GM23248 (cell line): ENCODE results near the gene CNTN2. TPM values are rescaled to one million over a fixed set of nuclear protein-coding genes. Genes with fewer than 3 reads are reported as not detected.

Experiments used
- DNase-seq: peaks from one replicate; pipeline ENCODE4 v3.0.0-alpha.2; 2015
- H2AFZ ChIP-seq: fragments of 200-600 bp; sonication (generic); 2 replicates; pipeline ENCODE4 v1.6.1; 2016; ENCODE audit warnings: antibody characterized with exemption
- H3F3A ChIP-seq: fragments of 200-600 bp; sonication (generic); 2 replicates; pipeline ENCODE4 v1.6.1; 2016; ENCODE audit warnings: mild to moderate bottlenecking, antibody characterized with exemption, mixed run types; ENCODE audit not compliant: insufficient read depth
- H3K27ac ChIP-seq: fragments of 200-600 bp; sonication (generic); 2 replicates; pipeline ENCODE4 v1.5.1; 2016; ENCODE audit warnings: mild to moderate bottlenecking
- H3K27me3 ChIP-seq: fragments of 200-600 bp; sonication (generic); replicated peaks from 2 replicates; pipeline ENCODE4 v1.6.1; 2016; ENCODE audit warnings: mild to moderate bottlenecking; ENCODE audit not compliant: insufficient read depth
- H3K36me3 ChIP-seq: fragments of 200-600 bp; sonication (generic); 2 replicates; pipeline ENCODE4 v1.6.1; 2016; ENCODE audit warnings: low read depth, mild to moderate bottlenecking
- H3K4me1 ChIP-seq: fragments of 200-600 bp; sonication (generic); 2 replicates; pipeline ENCODE4 v1.6.1; 2016; ENCODE audit warnings: mild to moderate bottlenecking; ENCODE audit not compliant: insufficient read depth
- H3K4me2 ChIP-seq: fragments of 200-600 bp; sonication (generic); one replicate; pipeline ENCODE4 v1.6.1; 2016; ENCODE audit warnings: mild to moderate bottlenecking; ENCODE audit not compliant: unreplicated experiment
- H3K4me3 ChIP-seq: fragments of 200-600 bp; sonication (generic); 2 replicates; pipeline ENCODE4 v1.5.1; 2016; ENCODE audit warnings: mild to moderate bottlenecking
- H3K79me2 ChIP-seq: fragments of 200-600 bp; sonication (generic); 2 replicates; pipeline ENCODE4 v1.6.1; 2016; ENCODE audit warnings: mild to moderate bottlenecking; ENCODE audit not compliant: insufficient read depth
- H3K9ac ChIP-seq: fragments of 200-600 bp; sonication (generic); 2 replicates; pipeline ENCODE4 v1.6.1; 2016; ENCODE audit warnings: mild to moderate bottlenecking
- H3K9me2 ChIP-seq: fragments of 200-600 bp; sonication (generic); 2 replicates; pipeline ENCODE4 v1.6.1; 2016; ENCODE audit warnings: mixed run types, mild to moderate bottlenecking, moderate library complexity; ENCODE audit not compliant: insufficient read depth
- H3K9me3 ChIP-seq: fragments of 200-600 bp; sonication (generic); one replicate; pipeline ENCODE4 v1.6.1; 2017; ENCODE audit warnings: low read depth
- H4K20me1 ChIP-seq: fragments of 200-600 bp; sonication (generic); 2 replicates; pipeline ENCODE4 v1.6.0; 2016; ENCODE audit not compliant: insufficient read depth
- EZH2 ChIP-seq: fragments of 200-600 bp; sonication (generic); IDR thresholded peaks from 2 replicates; pipeline ENCODE4 v1.6.1; 2018; ENCODE audit warnings: antibody characterized with exemption, mild to moderate bottlenecking; ENCODE audit not compliant: insufficient read depth, poor library complexity, severe bottlenecking
- EZH2phosphoT487 ChIP-seq: fragments of 200-600 bp; sonication (generic); IDR thresholded peaks from 2 replicates; pipeline ENCODE4 v1.6.1; 2018; ENCODE audit warnings: antibody characterized with exemption, moderate library complexity, mild to moderate bottlenecking, low read depth; ENCODE audit not compliant: insufficient read depth
- WGBS, 2 experiments: methylation state at CpG; one replicate each; pipeline ENCODE4 v1.1.6; 2015 to 2017; ENCODE audit warnings: low lambda C conversion rate in 2 of 2, low coverage in 1 of 2; ENCODE audit errors: missing lambda C conversion rate in 2 of 2; 5-methylcytosine and 5-hydroxymethylcytosine counted together
- in situ Hi-C: fragments of 300-500 bp; cut with MboI; formaldehyde crosslinking; loops from 2 replicates; pipeline ENCODE4 v1.15.0; 2020
- polyA plus RNA-seq: library from polyadenylated mRNA; unstranded; fragments of >200 nt; fragmentation: Nextera tagmentation; extraction: Ambion mirVana; gene quantifications from 2 replicates; pipeline ENCODE4 v1.2.1, GENCODE V29; 2016
- total RNA-seq: library from RNA; depleted of rRNA; stranded (reverse); fragments of >200 nt; shearing (Covaris generic); gene quantifications from 2 replicates; pipeline ENCODE4 v1.2.3, GENCODE V29; 2014

The CNTN2 gene
- total and polyA plus RNA-seq, 2 experiments from 2014 or later: not detected

DNA sequence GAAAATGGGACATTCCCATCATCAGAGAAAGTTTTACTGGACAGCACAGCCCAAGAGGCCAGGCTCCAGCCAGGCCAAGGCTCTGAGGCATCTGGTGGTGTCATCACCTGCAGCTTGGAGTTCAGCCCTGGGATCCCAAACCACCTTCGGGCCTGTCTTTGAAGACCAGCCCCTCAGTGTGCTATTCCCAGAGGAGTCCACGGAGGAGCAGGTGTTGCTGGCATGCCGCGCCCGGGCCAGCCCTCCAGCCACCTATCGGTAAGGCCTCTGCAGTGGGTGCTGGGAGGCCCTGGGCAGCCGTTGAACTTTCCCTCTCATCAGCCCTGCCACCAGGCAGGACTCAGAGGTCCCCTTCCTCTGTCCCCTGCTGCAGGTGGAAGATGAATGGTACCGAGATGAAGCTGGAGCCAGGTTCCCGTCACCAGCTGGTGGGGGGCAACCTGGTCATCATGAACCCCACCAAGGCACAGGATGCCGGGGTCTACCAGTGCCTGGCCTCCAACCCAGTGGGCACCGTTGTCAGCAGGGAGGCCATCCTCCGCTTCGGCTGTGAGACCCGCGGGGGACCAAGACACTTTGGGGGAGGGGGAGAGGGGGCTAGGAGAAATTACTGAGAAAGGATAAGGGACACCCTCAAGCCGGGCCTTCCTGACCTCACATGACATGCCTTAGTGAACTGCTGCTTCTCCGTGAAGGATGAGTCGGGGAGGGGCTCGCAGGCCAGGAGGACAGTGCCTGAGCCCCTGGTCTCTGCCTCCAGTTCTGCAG is 15.0 kb downstream of the CNTN2 start:
- Histone ChIP-seq H2AFZ (no peak overlapping the region), H3K4me2 (no peak overlapping the region), H3K36me3 (no peaks in the 10 kb centered on the region), H3K27ac (no peak overlapping the region), H3K9me2 (no peaks in the 10 kb centered on the region), H3K4me1 (no peaks in the 10 kb centered on the region), H3K9ac (no peak overlapping the region), H3F3A (no peaks in the 10 kb centered on the region), H3K27me3 (peaks cover 18% of the 10 kb centered on the region), H3K79me2 (no peaks in the 10 kb centered on the region), H3K9me3 (no peaks in the 10 kb centered on the region), H3K4me3 (no peak overlapping the region), H4K20me1 (no peaks in the 10 kb centered on the region)
- in situ Hi-C loops: no loop called here
- 86 to 91% methylated on average over 16 to 19 of the region's 19 CpGs for WGBS, 2 experiments
- no peak for TF ChIP-seq EZH2phosphoT487
- DNase-seq: no peak

GRCh38 chr1:205058853-205059252 is 15.8 kb downstream of the CNTN2 start:
- Histone ChIP-seq H3K9me3 (no peaks in the 10 kb centered on the region), H3K4me2 (no peak overlapping the region), H3K79me2 (no peaks in the 10 kb centered on the region), H3K27me3 (peaks cover 11% of the 10 kb centered on the region), H3K4me1 (no peaks in the 10 kb centered on the region), H3F3A (no peaks in the 10 kb centered on the region), H4K20me1 (no peaks in the 10 kb centered on the region), H3K9me2 (no peaks in the 10 kb centered on the region), H3K9ac (no peak overlapping the region), H3K27ac (no peak overlapping the region), H2AFZ (no peak overlapping the region), H3K36me3 (no peaks in the 10 kb centered on the region), H3K4me3 (no peak overlapping the region)
- TF ChIP-seq EZH2phosphoT487 (no peak), EZH2 (no peak)
- WGBS, 2 experiments: 80 to 83% methylated on average over 12 of the region's 12 CpGs
- in situ Hi-C loops: no loop called here
- DNase-seq: no peak

GRCh38 chr1:205059660-205060059 is 16.6 kb downstream of the CNTN2 start:
- no peak overlapping the region for H3K27ac ChIP-seq
- DNase-seq: no peak
- H3K9me3 ChIP-seq: no peaks in the 10 kb centered on the region
- no peak overlapping the region for H2AFZ ChIP-seq
- 84 to 95% methylated on average over 6 of the region's 6 CpGs for WGBS, 2 experiments
- no peaks in the 10 kb centered on the region for H3K79me2 ChIP-seq
- no peaks in the 10 kb centered on the region for H4K20me1 ChIP-seq
- no peaks in the 10 kb centered on the region for H3F3A ChIP-seq
- H3K36me3 ChIP-seq: no peaks in the 10 kb centered on the region
- H3K9me2 ChIP-seq: no peaks in the 10 kb centered on the region
- H3K9ac ChIP-seq: no peak overlapping the region
- TF ChIP-seq EZH2 (no peak), EZH2phosphoT487 (no peak)
- no peak overlapping the region for H3K4me2 ChIP-seq
- in situ Hi-C loops: no loop called here
- no peak overlapping the region for H3K4me3 ChIP-seq
- H3K27me3 ChIP-seq: peaks cover 10% of the 10 kb centered on the region
- no peaks in the 10 kb centered on the region for H3K4me1 ChIP-seq

GRCh38 chr1:205060746-205061145 is 17.7 kb downstream of the CNTN2 start:
- no peaks in the 10 kb centered on the region for H4K20me1 ChIP-seq
- H3K36me3 ChIP-seq: no peaks in the 10 kb centered on the region
- H3K79me2 ChIP-seq: no peaks in the 10 kb centered on the region
- H2AFZ ChIP-seq: no peak overlapping the region
- no peaks in the 10 kb centered on the region for H3K9me3 ChIP-seq
- H3K27me3 ChIP-seq: peaks cover under 1% of the 10 kb centered on the region; the same call in 1 of the 2 replicates
- no peaks in the 10 kb centered on the region for H3K4me1 ChIP-seq
- no peak overlapping the region for H3K27ac ChIP-seq
- H3K9ac ChIP-seq: no peak overlapping the region
- H3F3A ChIP-seq: no peaks in the 10 kb centered on the region
- no peak overlapping the region for H3K4me2 ChIP-seq
- no peak overlapping the region for H3K4me3 ChIP-seq
- no peak for DNase-seq
- 84 to 87% methylated on average over 10 of the region's 10 CpGs for WGBS, 2 experiments
- TF ChIP-seq EZH2: no peak
- no peak for TF ChIP-seq EZH2phosphoT487
- H3K9me2 ChIP-seq: no peaks in the 10 kb centered on the region
- in situ Hi-C loops: no loop called here
